ENCODE results near the gene BEAN1. TPM values are rescaled to one million over a fixed set of nuclear protein-coding genes. Genes with fewer than 3 reads are reported as not detected.
"Not testable (repeated sequence)": the region's sequence is repeated elsewhere in the genome, so short reads cannot be mapped to it uniquely, and the experiment has no call there.

BEAN1 gene
- total RNA-seq, 1 donor from 2014 or later = not detected

- Histone ChIP-seq H3K4me1 (no peaks in the 10 kb centered on the region), H3K27me3 (no peaks in the 10 kb centered on the region), H3K9me3 (no peaks in the 10 kb centered on the region), H3K4me3 (no peak overlapping the region), H3K27ac (no peak overlapping the region), H3K36me3 (no peaks in the 10 kb centered on the region)
- DNase-seq (ENCODE audit: low spot score in 2 of 2) = no peak
- intact Hi-C loops (cut with DNase I) = no loop called here
- TF ChIP-seq CTCF (IDR thresholded peaks at IDR 0.05) = no peak
Measured at GRCh38 chr16:66446737-66447136, 19.6 kb downstream of the BEAN1 start.

- no peaks in the 10 kb centered on the region for H3K9me3 ChIP-seq
- no peak for DNase-seq (ENCODE audit: low spot score in 2 of 2)
- H3K4me1 ChIP-seq = no peaks in the 10 kb centered on the region
- intact Hi-C loops (cut with DNase I) = no loop called here
- no peak overlapping the region for H3K4me3 ChIP-seq
- no peaks in the 10 kb centered on the region for H3K27me3 ChIP-seq
- no peak for TF ChIP-seq CTCF (IDR thresholded peaks at IDR 0.05)
- no peaks in the 10 kb centered on the region for H3K36me3 ChIP-seq
- H3K27ac ChIP-seq = no peak overlapping the region
Measured at GRCh38 chr16:66447491-66447890, 20.4 kb downstream of the BEAN1 start.

GRCh38 chr16:66451548-66451947 is 24.5 kb downstream of the BEAN1 start:
- intact Hi-C loops (cut with DNase I) = no loop called here

GRCh38 chr16:66453230-66453629 is 26.1 kb downstream of the BEAN1 start:
- H3K4me1 ChIP-seq; H3K36me3 ChIP-seq; H3K4me3 ChIP-seq; H3K27me3 ChIP-seq; intact Hi-C loops (cut with DNase I); H3K27ac ChIP-seq; H3K9me3 ChIP-seq; DNase-seq (ENCODE audit: low spot score in 2 of 2): not testable (repeated sequence)

More at GRCh38 chr16:66451548-66451947, 24.5 kb downstream of the BEAN1 start:
- Histone ChIP-seq H3K27me3 (no peaks in the 10 kb centered on the region), H3K36me3 (no peaks in the 10 kb centered on the region), H3K27ac (no peak overlapping the region), H3K9me3 (no peaks in the 10 kb centered on the region), H3K4me1 (no peaks in the 10 kb centered on the region), H3K4me3 (no peak overlapping the region)
- DNase-seq (ENCODE audit: low spot score in 2 of 2) = no peak
- TF ChIP-seq CTCF (IDR thresholded peaks at IDR 0.05) = no peak

GRCh38 chr16:66454751-66455150 is 27.7 kb downstream of the BEAN1 start:
- Histone ChIP-seq H3K27ac (no peak overlapping the region), H3K4me1 (no peaks in the 10 kb centered on the region), H3K4me3 (no peak overlapping the region), H3K27me3 (no peaks in the 10 kb centered on the region), H3K36me3 (no peaks in the 10 kb centered on the region), H3K9me3 (no peaks in the 10 kb centered on the region)
- DNase-seq (ENCODE audit: low spot score in 2 of 2) = no peak
- intact Hi-C loops (cut with DNase I) = no loop called here
- TF ChIP-seq CTCF (IDR thresholded peaks at IDR 0.05) = no peak

- no peak overlapping the region for H3K27ac ChIP-seq
- intact Hi-C loops (cut with DNase I) = no loop called here
- H3K4me1 ChIP-seq = no peaks in the 10 kb centered on the region
- H3K36me3 ChIP-seq = no peaks in the 10 kb centered on the region
- no peak overlapping the region for H3K4me3 ChIP-seq
- TF ChIP-seq CTCF (IDR thresholded peaks at IDR 0.05) = no peak
- no peaks in the 10 kb centered on the region for H3K9me3 ChIP-seq
- no peaks in the 10 kb centered on the region for H3K27me3 ChIP-seq
- no peak for DNase-seq (ENCODE audit: low spot score in 2 of 2)
Measured at GRCh38 chr16:66455970-66456369, 28.9 kb downstream of the BEAN1 start.

All from ascending aorta (tissue), 2 donors.